Keratinocyte (primary cell): ENCODE results near the gene DSG1. TPM values are rescaled to one million over a fixed set of nuclear protein-coding genes. Genes with fewer than 3 reads are reported as not detected.
"Not testable (repeated sequence)": the region's sequence is repeated elsewhere in the genome, so short reads cannot be mapped to it uniquely, and the experiment has no call there.

Source experiments
- DNase-seq: peaks from one replicate; pipeline ENCODE4 v3.0.0-alpha.2; 2011; ENCODE audit warnings: low read depth, missing footprints, low spot score
- FAIRE-seq: peaks from 2 replicates; lab custom pipeline; 2011; peaks lifted over from hg19 to GRCh38; lab: Jason Lieb, UNC
- H2AFZ ChIP-seq: 2 replicates; pipeline ENCODE4 v1.6.0; 2012; ENCODE audit warnings: low read length, control low read depth, inconsistent platforms; ENCODE audit not compliant: control insufficient read depth
- H3K27ac ChIP-seq: 2 replicates; pipeline ENCODE4 v1.5.1; 2011; ENCODE audit warnings: low read length; ENCODE audit not compliant: control insufficient read depth, insufficient read depth
- H3K27me3 ChIP-seq: 3 replicates; pipeline ENCODE4 v1.6.0; 2011; ENCODE audit warnings: low read length; ENCODE audit not compliant: control insufficient read depth, insufficient read depth; ENCODE audit errors: extremely low read depth
- H3K36me3 ChIP-seq, 2 experiments: 2 replicates in 1 of 2; 3 replicates in 1 of 2; pipeline ENCODE4 v1.5.1; 2011; ENCODE audit warnings: low read length in 2 of 2, mild to moderate bottlenecking in 1 of 2; ENCODE audit not compliant: control insufficient read depth in 2 of 2, insufficient read depth in 2 of 2; ENCODE audit errors: extremely low read depth in 1 of 2
- H3K4me1 ChIP-seq: 3 replicates; pipeline ENCODE4 v1.5.1; 2011; ENCODE audit warnings: low read length; ENCODE audit not compliant: control insufficient read depth, insufficient read depth; ENCODE audit errors: extremely low read depth
- H3K4me2 ChIP-seq: 3 replicates; pipeline ENCODE4 v1.6.0; 2011; ENCODE audit warnings: low read depth, low read length; ENCODE audit not compliant: control insufficient read depth, insufficient read depth; ENCODE audit errors: extremely low read depth
- H3K4me3 ChIP-seq, 3 experiments: fragments of 200-600 bp in 1 of 3; sonication (generic) in 1 of 3; 2 replicates in 2 of 3; 3 replicates in 1 of 3; pipeline ENCODE4 v1.5.1; 2011 to 2016; ENCODE audit warnings: low read length in 3 of 3, mild to moderate bottlenecking in 3 of 3, control low read depth in 2 of 3, inconsistent platforms in 1 of 3, low read depth in 1 of 3, mixed read lengths in 1 of 3, mixed run types in 1 of 3, moderate library complexity in 1 of 3; ENCODE audit not compliant: control insufficient read depth in 2 of 3, insufficient read depth in 2 of 3; ENCODE audit errors: extremely low read depth in 1 of 3
- H3K79me2 ChIP-seq: 2 replicates; pipeline ENCODE4 v1.6.0; 2012; ENCODE audit warnings: low read length; ENCODE audit not compliant: control insufficient read depth, insufficient read depth
- H3K9ac ChIP-seq: 3 replicates; pipeline ENCODE4 v1.6.0; 2011; ENCODE audit warnings: low read length; ENCODE audit not compliant: control insufficient read depth, insufficient read depth; ENCODE audit errors: extremely low read depth
- H3K9me1 ChIP-seq: 3 replicates; pipeline ENCODE4 v1.6.0; 2011; ENCODE audit warnings: low read length; ENCODE audit not compliant: control insufficient read depth, insufficient read depth; ENCODE audit errors: extremely low read depth
- H3K9me3 ChIP-seq: 2 replicates; pipeline ENCODE4 v1.5.1; 2012; ENCODE audit warnings: low read depth, low read length; ENCODE audit not compliant: control insufficient read depth
- H4K20me1 ChIP-seq: 3 replicates; pipeline ENCODE4 v1.6.0; 2011; ENCODE audit warnings: low read length; ENCODE audit not compliant: control insufficient read depth, insufficient read depth; ENCODE audit errors: extremely low read depth
- CTCF ChIP-seq, 3 experiments: IDR thresholded peaks in 1 of 3; conservative IDR thresholded peaks in 1 of 3; optimal IDR thresholded peaks in 1 of 3; 2 replicates in 2 of 3; 3 replicates in 1 of 3; pipeline versions ENCODE3 to v1.5.1; 2011; ENCODE audit warnings: low read length in 3 of 3, mild to moderate bottlenecking in 3 of 3, moderate library complexity in 2 of 3, control low read depth in 1 of 3, inconsistent platforms in 1 of 3; ENCODE audit not compliant: insufficient read depth in 2 of 3; ENCODE audit errors: extremely low read depth in 1 of 3
- EZH2 ChIP-seq: IDR thresholded peaks from one replicate; pipeline ENCODE4 v1.6.1; 2012; ENCODE audit warnings: inconsistent platforms, mild to moderate bottlenecking, low read length, moderate library complexity
- dilution Hi-C: fragments of 300-500 bp; cut with MboI; formaldehyde crosslinking; loops from one replicate; pipeline ENCODE4 v1.7.0; 2020; ENCODE audit warnings: low sequenced_read_pairs; ENCODE audit not compliant: extremely low pct_ligation_motif_present
- polyA plus RNA-seq, 5 experiments: library from polyadenylated mRNA; depleted of rRNA in 3 of 5; stranded (reverse) in 3 of 5; stranded (forward) in 1 of 5; unstranded in 1 of 5; fragments of >200 nt; gene quantifications; 1 replicate in 1 of 5; 2 replicates in 3 of 5; 3 replicates in 1 of 5; pipeline versions ENCODE4 v1.2.1 to v1.2.3, GENCODE V29; 2011 to 2012; ENCODE audit warnings: missing spikeins in 2 of 5, low read depth in 1 of 5, low replicate concordance in 1 of 5

Gene DSG1
- polyA plus RNA-seq, 1 donor (not counting 4 experiments of a cell fraction or from before 2014, with no cell fraction given): 27.6 TPM

GRCh38 chr18:31329787-31330438 lies 12.0 kb downstream of the DSG1 start:
- DNase-seq (no peak), FAIRE-seq (no peak)
- H3K36me3 ChIP-seq: peaks cover 0 to 3% of the 10 kb centered on the region in 2 experiments
- no peak overlapping the region for H3K4me2 ChIP-seq
- no peak overlapping the region for H3K27ac ChIP-seq
- no peak overlapping the region for H2AFZ ChIP-seq
- H3K4me3 ChIP-seq: no peak overlapping the region
- dilution Hi-C loops: no loop called here
- H3K4me1 ChIP-seq: peaks cover 3% of the 10 kb centered on the region
- no peaks in the 10 kb centered on the region for H4K20me1 ChIP-seq
- H3K9me1 ChIP-seq: no peaks in the 10 kb centered on the region
- H3K79me2 ChIP-seq: no peaks in the 10 kb centered on the region
- no peaks in the 10 kb centered on the region for H3K9me3 ChIP-seq
- H3K9ac ChIP-seq: no peak overlapping the region
- no peaks in the 10 kb centered on the region for H3K27me3 ChIP-seq
- TF ChIP-seq EZH2 (no peak), CTCF (optimal IDR thresholded peaks at IDR 0.05 in 1 of 3, IDR thresholded peaks at IDR 0.05 in 1 of 3, conservative IDR thresholded peaks at IDR 0.05 in 1 of 3; ENCODE audit: extremely low read depth in 1 of 3, insufficient read depth in 2 of 3, low read length in 3 of 3) (no peak)

- no peak overlapping the region for H3K9ac ChIP-seq
- DNase-seq: no peak
- H3K27me3 ChIP-seq: no peaks in the 10 kb centered on the region
- H4K20me1 ChIP-seq: no peaks in the 10 kb centered on the region
- H3K4me3 ChIP-seq: no peak overlapping the region
- no peaks in the 10 kb centered on the region for H3K36me3 ChIP-seq
- no peak for TF ChIP-seq EZH2
- no peaks in the 10 kb centered on the region for H3K9me1 ChIP-seq
- no peaks in the 10 kb centered on the region for H3K79me2 ChIP-seq
- H3K9me3 ChIP-seq: no peaks in the 10 kb centered on the region
- no peak overlapping the region for H3K27ac ChIP-seq
- peak overlapping the region; percentile 37 for H2AFZ ChIP-seq
- H3K4me1 ChIP-seq: no peaks in the 10 kb centered on the region
- no peak for FAIRE-seq
- H3K4me2 ChIP-seq: no peak overlapping the region
- dilution Hi-C loops: no loop called here
Measured at GRCh38 chr18:31343454-31343853, 25.5 kb downstream of the DSG1 start.

DNA sequence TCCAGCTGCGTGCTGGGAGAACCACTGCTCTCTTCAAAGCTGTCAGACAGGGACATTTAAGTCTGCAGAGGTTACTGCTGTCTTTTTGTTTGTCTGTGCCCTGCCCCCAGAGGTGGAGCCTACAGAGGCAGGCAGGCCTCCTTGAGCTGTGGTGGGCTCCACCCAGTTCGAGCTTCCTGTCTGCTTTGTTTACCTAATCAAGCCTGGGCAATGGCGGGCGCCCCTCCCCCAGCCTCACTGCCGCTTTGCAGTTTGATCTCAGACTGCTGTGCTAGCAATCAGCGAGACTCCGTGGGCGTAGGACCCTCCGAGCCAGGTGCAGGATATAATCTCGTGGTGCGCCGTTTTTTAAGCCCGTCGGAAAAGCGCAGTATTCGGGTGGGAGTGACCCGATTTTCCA lies 35.4 kb downstream of the DSG1 start:
- H3K9me3 ChIP-seq, H3K4me1 ChIP-seq, H3K36me3 ChIP-seq, H3K27ac ChIP-seq, H3K4me2 ChIP-seq, dilution Hi-C loops, H3K4me3 ChIP-seq, H3K27me3 ChIP-seq, DNase-seq, FAIRE-seq, H3K9me1 ChIP-seq, H2AFZ ChIP-seq, H3K9ac ChIP-seq, H4K20me1 ChIP-seq, H3K79me2 ChIP-seq: not testable (repeated sequence)
